ENCODE results near the gene IFNGR2.
A peak's percentile ranks its signal among the peaks of the same experiment; 100 is the strongest.

Gene IFNGR2

GRCh38 chr21:33480481-33481103, 77.4 kb downstream of the IFNGR2 start:
- H3K27ac Mint-ChIP-seq: peak overlapping the region; percentile 94
- no peaks in the 10 kb centered on the region for H3K36me3 Mint-ChIP-seq (ENCODE audit: low read depth)
- peak overlapping the region; percentile 96 for H3K4me3 Mint-ChIP-seq
- H3K9me3 Mint-ChIP-seq: no peaks in the 10 kb centered on the region
- no peak for DNase-seq (ENCODE audit: low spot score)
- peaks cover 13% of the 10 kb centered on the region for H3K4me1 Mint-ChIP-seq (ENCODE audit: low read depth)
- peaks cover 8% of the 10 kb centered on the region for H3K27me3 Mint-ChIP-seq (ENCODE audit: low read depth)

DNA sequence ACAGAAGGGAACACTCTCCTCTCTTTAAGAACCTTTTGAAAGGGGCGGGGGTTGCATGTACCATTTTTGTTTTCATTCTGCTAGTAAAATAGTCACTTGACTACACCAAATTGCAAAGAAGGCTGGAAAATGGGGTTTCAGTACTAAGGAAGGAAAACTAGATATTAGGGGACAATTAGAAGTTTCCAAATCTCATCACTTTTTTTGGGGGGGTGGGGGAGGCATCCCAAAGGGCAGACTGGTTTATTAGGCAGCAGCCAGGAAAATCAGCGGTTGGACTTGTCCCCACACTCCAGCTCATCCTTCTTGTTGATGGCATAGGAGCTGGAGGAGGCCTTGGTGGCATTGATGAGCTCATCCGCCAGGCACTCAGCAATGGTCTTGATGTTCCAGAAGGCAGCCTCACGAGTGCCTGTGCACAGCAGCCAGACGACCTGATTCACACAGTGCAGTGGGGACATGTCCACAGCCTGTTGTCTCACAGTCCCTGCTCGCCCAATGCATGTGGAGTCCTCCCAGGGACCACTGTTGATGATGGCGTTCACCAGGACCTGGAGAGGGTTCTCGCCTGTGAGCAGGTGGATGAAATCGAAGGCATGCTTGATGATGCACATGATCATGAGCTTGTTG, 78.2 kb downstream of the IFNGR2 start:
- no peak for DNase-seq (ENCODE audit: low spot score)
- H3K9me3 Mint-ChIP-seq: no peaks in the 10 kb centered on the region
- no peaks in the 10 kb centered on the region for H3K36me3 Mint-ChIP-seq (ENCODE audit: low read depth)
- H3K4me1 Mint-ChIP-seq (ENCODE audit: low read depth): peaks cover 13% of the 10 kb centered on the region
- peak overlapping the region; percentile 96 for H3K4me3 Mint-ChIP-seq
- H3K27me3 Mint-ChIP-seq (ENCODE audit: low read depth): peaks cover 8% of the 10 kb centered on the region
- no peak overlapping the region for H3K27ac Mint-ChIP-seq
